CD4-positive, alpha-beta T cell (primary cell): Measurements from ENCODE around the gene LDHD. TPM values are rescaled to one million over a fixed set of nuclear protein-coding genes. Genes with fewer than 3 reads are reported as not detected.

ENCODE experiments used
- ATAC-seq: fragments of 200-7000 bp; cut with Tn5 transposase; one replicate; pipeline ENCODE4 v1.10.0; 2022; ENCODE audit warnings: mild to moderate bottlenecking; ENCODE audit not compliant: poor library complexity
- CTCF ChIA-PET: fragments of 350-600 bp; sonication (Branson Sonifier 250); formaldehyde crosslinking; loops from one replicate; lab custom pipeline; 2021; ENCODE audit warnings: antibody characterized with exemption, inconsistent platforms; lab: Charles Lee
- POLR2A ChIA-PET: fragments of 350-600 bp; sonication (Branson Sonifier 250); formaldehyde crosslinking; loops from one replicate; lab custom pipeline; 2021; ENCODE audit warnings: antibody characterized with exemption, inconsistent platforms; lab: Charles Lee
- DNase-seq, 14 experiments: peaks; one replicate each; pipeline ENCODE4 v3.0.0-alpha.2; 2013 to 2020; ENCODE audit warnings: mixed read lengths in 2 of 14
- H3K27ac ChIP-seq, 2 donors: one replicate each; pipeline versions ENCODE4 v1.5.1 to v1.7.0; 2013; ENCODE audit warnings: low read length in 2 of 2, low read depth in 1 of 2, mild to moderate bottlenecking in 1 of 2
- H3K27me3 ChIP-seq, 2 experiments: 1 replicate in 1 of 2; 2 replicates in 1 of 2; pipeline versions ENCODE4 v1.6.1 to v1.7.0; 2013; ENCODE audit warnings: low read length in 2 of 2, control low read depth in 1 of 2, mild to moderate bottlenecking in 1 of 2, moderate library complexity in 1 of 2; ENCODE audit not compliant: insufficient read depth in 2 of 2, control insufficient read depth in 1 of 2
- H3K36me3 ChIP-seq: one replicate; pipeline ENCODE4 v1.6.1; 2013; ENCODE audit warnings: low read length, control low read depth; ENCODE audit not compliant: insufficient read depth
- H3K4me1 ChIP-seq: one replicate; pipeline ENCODE4 v1.6.1; 2013; ENCODE audit warnings: low read length, control low read depth; ENCODE audit not compliant: insufficient read depth
- H3K4me3 ChIP-seq: one replicate; pipeline ENCODE4 v1.5.1; 2013; ENCODE audit warnings: mild to moderate bottlenecking, low read length, moderate library complexity
- H3K9me3 ChIP-seq, 2 experiments: 1 replicate in 1 of 2; 2 replicates in 1 of 2; pipeline versions ENCODE4 v1.6.1 to v1.7.0; 2013; ENCODE audit warnings: low read length in 2 of 2, mild to moderate bottlenecking in 2 of 2, control low read depth in 1 of 2, moderate library complexity in 1 of 2; ENCODE audit not compliant: control insufficient read depth in 1 of 2, insufficient read depth in 1 of 2
- H3K27ac Mint-ChIP-seq: one replicate; pipeline ENCODE4 v1.8.0; 2020; ENCODE audit warnings: mixed read lengths
- H3K27me3 Mint-ChIP-seq: one replicate; pipeline ENCODE4 v1.8.0; 2021; ENCODE audit warnings: mixed read lengths
- H3K36me3 Mint-ChIP-seq: one replicate; pipeline ENCODE4 v1.8.0; 2021; ENCODE audit warnings: low read depth, mixed read lengths
- H3K4me1 Mint-ChIP-seq: one replicate; pipeline ENCODE4 v1.8.0; 2021; ENCODE audit warnings: low read depth, mixed read lengths
- H3K4me3 Mint-ChIP-seq: one replicate; pipeline ENCODE4 v1.8.0; 2020; ENCODE audit warnings: mild to moderate bottlenecking, mixed read lengths
- H3K9me3 Mint-ChIP-seq: one replicate; pipeline ENCODE4 v1.8.0; 2020; ENCODE audit warnings: mixed read lengths
- CTCF ChIP-seq: fragments of 200-600 bp; IDR thresholded peaks from one replicate; pipeline ENCODE4 v1.8.0; 2022; ENCODE audit warnings: antibody characterized with exemption, mild to moderate bottlenecking
- intact Hi-C, 2 experiments: fragments of 100-400 bp; cut with DNase I in 1 of 2; cut with micrococcal nuclease in 1 of 2; formaldehyde crosslinking; loops; one replicate each; pipeline versions ENCODE4 v1.15.1 to v1.9.0; 2023 to 2025; cut with DNase I, micrococcal nuclease
- total RNA-seq, 174 experiments: library from RNA in 2 of 174; stranded (reverse) in 2 of 174; gene quantifications; one replicate each; pipeline ENCODE4 v1.2.3 and lab custom pipeline; 2021 to 2026

Gene LDHD
- total RNA-seq, 2 experiments from 2014 or later: not detected

GRCh38 chr16:75151798-75152197 is 35.2 kb upstream of the LDHD start:
- Mint-ChIP-seq H3K27me3 (no peaks in the 10 kb centered on the region), H3K4me1 (peaks cover 22% of the 10 kb centered on the region), H3K9me3 (peaks cover 15% of the 10 kb centered on the region), H3K36me3 (peaks cover 52% of the 10 kb centered on the region), H3K4me3 (peak overlapping the region; percentile 35), H3K27ac (no peak overlapping the region)
- Histone ChIP-seq H3K9me3 (peaks cover 3 to 14% of the 10 kb centered on the region in 2 experiments), H3K27ac (no peak overlapping the region), H3K27me3 (no peaks in the 10 kb centered on the region), H3K36me3 (peaks cover 16% of the 10 kb centered on the region), H3K4me3 (no peak overlapping the region), H3K4me1 (peaks cover 9% of the 10 kb centered on the region)
- DNase-seq (no peak), ATAC-seq (no peak)
- CTCF ChIA-PET: no interaction called here
- no peak for TF ChIP-seq CTCF
- intact Hi-C loops: no loop called here
- POLR2A ChIA-PET: no interaction called here

- Histone ChIP-seq H3K36me3 (peaks cover 2% of the 10 kb centered on the region), H3K27ac (peak within 1 kb of the TSS; percentile 80 to 88), H3K4me1 (peaks cover 9% of the 10 kb centered on the region), H3K27me3 (no peaks in the 10 kb centered on the region), H3K9me3 (peaks cover 4 to 14% of the 10 kb centered on the region in 2 experiments), H3K4me3 (peak within 1 kb of the TSS; percentile 82)
- ATAC-seq (peak; percentile 91), DNase-seq (peak; percentile 91 to 96 (median 93))
- Mint-ChIP-seq H3K36me3 (peaks cover 37% of the 10 kb centered on the region), H3K27me3 (no peaks in the 10 kb centered on the region), H3K4me3 (peak within 1 kb of the TSS; percentile 94), H3K27ac (peak within 1 kb of the TSS; percentile 88), H3K4me1 (peaks cover 22% of the 10 kb centered on the region), H3K9me3 (peaks cover 13% of the 10 kb centered on the region)
- intact Hi-C loops: loop anchor here (2.0 to 10.0 kb wide), 4 partner anchors 74 to 851 kb away; partner anchors contain the start of genes GABARAPL2 (in 1 of the 2), PSMD7 (in 1 of the 2) and RFWD3 (in 1 of the 2)
- TF ChIP-seq CTCF: no peak
- POLR2A ChIA-PET: interaction anchor here (0.6 to 1.2 kb wide), 2 partner anchors 164 to 532 kb away, joined by 3 to 5 read pairs; partner anchors contain the start of gene WDR59
- CTCF ChIA-PET: interaction anchor here (0.9 kb wide), 1 partner anchor 37 kb away, joined by 4 read pairs; no protein-coding TSS in a partner anchor
These were observed 32.0 kb upstream of the LDHD start, which contains the start of gene ZFP1 for GRCh38 chr16:75148311-75149195. Gene ZFP1, plus strand, starts transcription at chr16:75148524. Its CDS starts 4,428 bp downstream, at chr16:75152952.

GRCh38 chr16:75147968-75148310 is 31.4 kb upstream of the LDHD start:
- H3K4me3 ChIP-seq: peak overlapping the region; percentile 82
- no peak for DNase-seq
- POLR2A ChIA-PET: interaction anchor here (1.2 kb wide), 1 partner anchor 163 kb away, joined by 5 read pairs; the partner anchor contains the start of gene WDR59

More at GRCh38 chr16:75147968-75148310, 31.4 kb upstream of the LDHD start:
- no peak for ATAC-seq
- Histone ChIP-seq H3K9me3 (peaks cover 4 to 14% of the 10 kb centered on the region in 2 experiments), H3K36me3 (no peaks in the 10 kb centered on the region), H3K27ac (peak overlapping the region in 1 of 2 donors; percentile 88), H3K4me1 (peaks cover 9% of the 10 kb centered on the region), H3K27me3 (no peaks in the 10 kb centered on the region)
- peaks cover 13% of the 10 kb centered on the region for H3K9me3 Mint-ChIP-seq
- intact Hi-C loops: loop anchor here (2.0 to 10.0 kb wide), 5 partner anchors 73 to 851 kb away; partner anchors contain the start of genes GABARAPL2 (in 1 of the 2), PSMD7 (in 1 of the 2), RFWD3 (in 1 of the 2) and TMEM170A (in 1 of the 2)
- CTCF ChIA-PET: interaction anchor here (0.9 kb wide), 1 partner anchor 37 kb away, joined by 4 read pairs; no protein-coding TSS in a partner anchor
- peak overlapping the region; percentile 88 for H3K27ac Mint-ChIP-seq
- H3K27me3 Mint-ChIP-seq: no peaks in the 10 kb centered on the region
- H3K36me3 Mint-ChIP-seq: peaks cover 31% of the 10 kb centered on the region
- peaks cover 22% of the 10 kb centered on the region for H3K4me1 Mint-ChIP-seq
- TF ChIP-seq CTCF: no peak
- peak overlapping the region; percentile 94 for H3K4me3 Mint-ChIP-seq
